PC-3 (cell line): ENCODE data around the gene UTF1. TPM values are rescaled to one million over a fixed set of nuclear protein-coding genes. Genes with fewer than 3 reads are reported as not detected.

Experiments used
- ATAC-seq: fragments of 200-7000 bp; cut with Tn5 transposase; 2 replicates; pipeline ENCODE4 v1.9.1; 2020; ENCODE audit warnings: mild to moderate bottlenecking, moderate library complexity
- BruUV-seq: library from RNA; stranded (reverse); fragments of 400-500 nt; replicated peaks from 2 replicates; lab custom pipeline; 2021; lab: Mats Ljungman, UMichigan
- CTCF ChIA-PET: fragments of 300-600 bp; sonication (Branson Sonifier 250); formaldehyde crosslinking; loops from one replicate; lab custom pipeline; 2022; ENCODE audit warnings: antibody characterized with exemption; lab: Charles Lee
- POLR2A ChIA-PET: fragments of 300-600 bp; sonication (Branson Sonifier 250); formaldehyde crosslinking; loops from one replicate; lab custom pipeline; 2022; ENCODE audit warnings: antibody characterized with exemption; ENCODE audit not compliant: unreplicated experiment; lab: Charles Lee
- DNase-seq: peaks from one replicate; pipeline ENCODE4 v3.0.0-alpha.2; 2015
- H2AFZ ChIP-seq: fragments of 300-600 bp; sonication (generic); 2 replicates; pipeline ENCODE4 v1.6.0; 2016; ENCODE audit warnings: antibody characterized with exemption, low read length
- H3F3A ChIP-seq: fragments of 300-600 bp; sonication (generic); one replicate; pipeline ENCODE4 v1.6.0; 2017; ENCODE audit warnings: antibody characterized with exemption, low read length, control low read depth, mild to moderate bottlenecking; ENCODE audit not compliant: unreplicated experiment
- H3K27ac ChIP-seq: fragments of 300-600 bp; sonication (generic); 2 replicates; pipeline ENCODE4 v1.5.1; 2016; ENCODE audit warnings: mild to moderate bottlenecking, low read length
- H3K27me3 ChIP-seq: fragments of 300-600 bp; sonication (generic); 2 replicates; pipeline ENCODE4 v1.6.1; 2016; ENCODE audit warnings: low read length, mixed read lengths
- H3K36me3 ChIP-seq: fragments of 300-600 bp; sonication (generic); 2 replicates; pipeline ENCODE4 v1.6.1; 2016; ENCODE audit warnings: low read depth, mixed run types, low read length, mixed read lengths
- H3K4me1 ChIP-seq: fragments of 300-600 bp; sonication (generic); 2 replicates; pipeline ENCODE4 v1.5.1; 2016; ENCODE audit warnings: low read length; ENCODE audit not compliant: insufficient read depth
- H3K4me2 ChIP-seq: fragments of 300-600 bp; sonication (generic); 2 replicates; pipeline ENCODE4 v1.6.0; 2016; ENCODE audit warnings: low read length
- H3K4me3 ChIP-seq: fragments of 300-600 bp; sonication (generic); 2 replicates; pipeline ENCODE4 v1.5.1; 2016; ENCODE audit warnings: mild to moderate bottlenecking, low read length, mixed read lengths
- H3K79me2 ChIP-seq: fragments of 300-600 bp; sonication (generic); 2 replicates; pipeline ENCODE4 v1.6.1; 2017; ENCODE audit warnings: low read length, mixed read lengths
- H3K9ac ChIP-seq: fragments of 300-600 bp; sonication (generic); 2 replicates; pipeline ENCODE4 v1.6.0; 2016; ENCODE audit warnings: mild to moderate bottlenecking, low read length
- H3K9me2 ChIP-seq: fragments of 300-600 bp; sonication (generic); replicated peaks from 2 replicates; pipeline ENCODE4 v1.6.1; 2016; ENCODE audit warnings: mixed run types, low read length, mixed read lengths
- H3K9me3 ChIP-seq: fragments of 300-600 bp; sonication (generic); 2 replicates; pipeline ENCODE4 v1.6.1; 2016; ENCODE audit warnings: low read length, mixed read lengths
- H4K20me1 ChIP-seq: fragments of 300-600 bp; sonication (generic); 2 replicates; pipeline ENCODE4 v1.6.1; 2016; ENCODE audit warnings: low read length, mixed read lengths
- EZH2 ChIP-seq: fragments of 300-600 bp; sonication (generic); IDR thresholded peaks from one replicate; pipeline ENCODE4 v1.6.1; 2017; ENCODE audit warnings: antibody characterized with exemption, mild to moderate bottlenecking, low read length; ENCODE audit not compliant: unreplicated experiment
- EZH2phosphoT487 ChIP-seq: fragments of 300-600 bp; sonication (generic); IDR thresholded peaks from 2 replicates; pipeline ENCODE4 v1.6.1; 2018; ENCODE audit warnings: mild to moderate bottlenecking, antibody characterized with exemption, low read length, borderline replicate concordance
- intact Hi-C: fragments of 100-400 bp; cut with micrococcal nuclease; formaldehyde crosslinking; loops from 2 replicates; pipeline ENCODE4 v1.9.0; 2023
- total RNA-seq: library from RNA; depleted of rRNA; stranded (reverse); fragments of >200 nt; gene quantifications from 2 replicates; pipeline ENCODE4 v1.2.3, GENCODE V29; 2014
- TF ChIP-seq, protein P1 (sequence below): fragments of 300-600 bp; sonication (generic); conservative IDR thresholded peaks from 2 replicates; pipeline ENCODE4 v1.5.1; 2017; ENCODE audit warnings: antibody characterized with exemption, low read depth, mild to moderate bottlenecking, low read length

UTF1 gene
- total RNA-seq, 1 experiment from 2014 or later, result not detected

- DNase-seq (peak; percentile 18), ATAC-seq (no peak)
- Histone ChIP-seq H3K36me3 (peaks cover 12% of the 10 kb centered on the region; the same call in 1 of the 2 replicates), H3K9me2 (no peaks in the 10 kb centered on the region), H3K79me2 (peaks cover 20% of the 10 kb centered on the region), H3K9me3 (no peaks in the 10 kb centered on the region), H3K4me3 (no peak overlapping the region; the same call in 1 of the 2 replicates), H3K4me2 (peak overlapping the region; percentile 97), H3K27ac (peak overlapping the region; percentile 98), H3K27me3 (no peaks in the 10 kb centered on the region), H3F3A (peaks cover 4% of the 10 kb centered on the region), H4K20me1 (no peaks in the 10 kb centered on the region), H3K9ac (peak overlapping the region; percentile 96), H2AFZ (no peak overlapping the region), H3K4me1 (peaks cover 52% of the 10 kb centered on the region)
- no TSS peak for BruUV-seq
- intact Hi-C loops, result no loop called here
- POLR2A ChIA-PET, result no interaction called here
- no peak for TF ChIP-seq EZH2phosphoT487
- no peak for TF ChIP-seq EZH2
- TF ChIP-seq, protein P1, sequence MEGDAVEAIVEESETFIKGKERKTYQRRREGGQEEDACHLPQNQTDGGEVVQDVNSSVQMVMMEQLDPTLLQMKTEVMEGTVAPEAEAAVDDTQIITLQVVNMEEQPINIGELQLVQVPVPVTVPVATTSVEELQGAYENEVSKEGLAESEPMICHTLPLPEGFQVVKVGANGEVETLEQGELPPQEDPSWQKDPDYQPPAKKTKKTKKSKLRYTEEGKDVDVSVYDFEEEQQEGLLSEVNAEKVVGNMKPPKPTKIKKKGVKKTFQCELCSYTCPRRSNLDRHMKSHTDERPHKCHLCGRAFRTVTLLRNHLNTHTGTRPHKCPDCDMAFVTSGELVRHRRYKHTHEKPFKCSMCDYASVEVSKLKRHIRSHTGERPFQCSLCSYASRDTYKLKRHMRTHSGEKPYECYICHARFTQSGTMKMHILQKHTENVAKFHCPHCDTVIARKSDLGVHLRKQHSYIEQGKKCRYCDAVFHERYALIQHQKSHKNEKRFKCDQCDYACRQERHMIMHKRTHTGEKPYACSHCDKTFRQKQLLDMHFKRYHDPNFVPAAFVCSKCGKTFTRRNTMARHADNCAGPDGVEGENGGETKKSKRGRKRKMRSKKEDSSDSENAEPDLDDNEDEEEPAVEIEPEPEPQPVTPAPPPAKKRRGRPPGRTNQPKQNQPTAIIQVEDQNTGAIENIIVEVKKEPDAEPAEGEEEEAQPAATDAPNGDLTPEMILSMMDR, result no peak
- CTCF ChIA-PET, result no interaction called here
Measured at GRCh38 chr10:133279326-133280226, 49.6 kb downstream of the UTF1 start.

- H3K9me2 ChIP-seq, result no peaks in the 10 kb centered on the region
- H3K9ac ChIP-seq, result no peak overlapping the region
- peak overlapping the region; percentile 98 for H3K27ac ChIP-seq
- H2AFZ ChIP-seq, result no peak overlapping the region
- H3K27me3 ChIP-seq, result no peaks in the 10 kb centered on the region
- intact Hi-C loops, result no loop called here
- H3F3A ChIP-seq, result peaks cover 4% of the 10 kb centered on the region
- ChIA-PET POLR2A (interaction anchor here (0.6 kb wide), 1 partner anchor 13 kb away, joined by 3 read pairs; no protein-coding TSS in a partner anchor), CTCF (no interaction called here)
- no peak overlapping the region for H3K4me3 ChIP-seq
- BruUV-seq, result no TSS peak
- no peaks in the 10 kb centered on the region for H3K9me3 ChIP-seq
- TF ChIP-seq, protein P1, result no peak
- TF ChIP-seq EZH2phosphoT487, result no peak
- TF ChIP-seq EZH2, result no peak
- ATAC-seq (no peak), DNase-seq (no peak)
- no peak overlapping the region for H3K4me2 ChIP-seq
- H3K4me1 ChIP-seq, result peaks cover 43% of the 10 kb centered on the region
- peaks cover 15% of the 10 kb centered on the region; the same call in 1 of the 2 replicates for H3K36me3 ChIP-seq
- H3K79me2 ChIP-seq, result peaks cover 11% of the 10 kb centered on the region
- no peaks in the 10 kb centered on the region for H4K20me1 ChIP-seq
Measured at GRCh38 chr10:133280391-133281059, 50.5 kb downstream of the UTF1 start.
